CD14-positive monocyte (primary cell): ENCODE data around the gene CDK5. TPM values are rescaled to one million over a fixed set of nuclear protein-coding genes. Genes with fewer than 3 reads are reported as not detected.

Experiments used
- DNase-seq, 3 donors: peaks; one replicate each; pipeline ENCODE4 v3.0.0-alpha.2; 2011 to 2022
- H2AFZ ChIP-seq: 2 replicates; pipeline ENCODE4 v1.6.0; 2012; ENCODE audit warnings: mild to moderate bottlenecking, low read depth, low read length, inconsistent platforms; ENCODE audit not compliant: insufficient read depth, poor library complexity, severe bottlenecking
- H3K27ac ChIP-seq, 2 donors: 1 replicate in 1 of 2; 2 replicates in 1 of 2; pipeline ENCODE4 v1.5.1; 2012 to 2013; ENCODE audit warnings: low read length in 2 of 2, control low read depth in 1 of 2, inconsistent platforms in 1 of 2, low read depth in 1 of 2, mild to moderate bottlenecking in 1 of 2
- H3K27me3 ChIP-seq, 2 donors: one replicate each; pipeline versions ENCODE4 v1.6.0 to v1.6.1; 2011 to 2013; ENCODE audit warnings: low read length in 2 of 2; ENCODE audit not compliant: control insufficient read depth in 2 of 2, insufficient read depth in 2 of 2
- H3K36me3 ChIP-seq, 2 donors: replicated peaks in 1 of 2; 1 replicate in 1 of 2; 2 replicates in 1 of 2; pipeline versions ENCODE4 v1.5.1 to v1.6.1; 2012 to 2013; ENCODE audit warnings: low read length in 2 of 2, control low read depth in 1 of 2, inconsistent platforms in 1 of 2, mild to moderate bottlenecking in 1 of 2; ENCODE audit not compliant: insufficient read depth in 2 of 2, control insufficient read depth in 1 of 2
- H3K4me1 ChIP-seq, 2 donors: 1 replicate in 1 of 2; 2 replicates in 1 of 2; pipeline versions ENCODE4 v1.5.1 to v1.6.1; 2012 to 2013; ENCODE audit warnings: low read length in 2 of 2, control low read depth in 1 of 2, inconsistent platforms in 1 of 2, mild to moderate bottlenecking in 1 of 2, moderate library complexity in 1 of 2; ENCODE audit not compliant: insufficient read depth in 2 of 2, control insufficient read depth in 1 of 2
- H3K4me2 ChIP-seq: replicated peaks from 2 replicates; pipeline ENCODE3; 2012; ENCODE audit warnings: low read length, moderate library complexity, mild to moderate bottlenecking; ENCODE audit not compliant: poor library complexity, severe bottlenecking; ENCODE audit errors: extremely low read depth
- H3K4me3 ChIP-seq, 3 experiments: fragments of 200-600 bp in 1 of 3; sonication (generic) in 1 of 3; replicated peaks in 1 of 3; 1 replicate in 2 of 3; 2 replicates in 1 of 3; pipeline ENCODE4 v1.5.1; 2011 to 2013; ENCODE audit warnings: low read length in 3 of 3, mild to moderate bottlenecking in 3 of 3, control low read depth in 2 of 3, low read depth in 2 of 3, inconsistent platforms in 1 of 3, moderate library complexity in 1 of 3
- H3K79me2 ChIP-seq: 2 replicates; pipeline ENCODE4 v1.6.0; 2012; ENCODE audit warnings: mild to moderate bottlenecking, control low read depth, inconsistent platforms, low read length, moderate library complexity; ENCODE audit not compliant: insufficient read depth
- H3K9ac ChIP-seq: 2 replicates; pipeline ENCODE4 v1.6.0; 2017; ENCODE audit warnings: low read length, mild to moderate bottlenecking; ENCODE audit not compliant: insufficient read depth, poor library complexity, severe bottlenecking
- H3K9me3 ChIP-seq, 2 donors: replicated peaks in 1 of 2; 1 replicate in 1 of 2; 2 replicates in 1 of 2; pipeline versions ENCODE4 v1.5.1 to v1.6.1; 2012 to 2013; ENCODE audit warnings: low read length in 2 of 2, control low read depth in 1 of 2; ENCODE audit not compliant: control insufficient read depth in 1 of 2, insufficient read depth in 1 of 2
- H4K20me1 ChIP-seq: 2 replicates; pipeline ENCODE4 v1.6.0; 2012; ENCODE audit warnings: mild to moderate bottlenecking, low read length, control low read depth, moderate library complexity; ENCODE audit not compliant: insufficient read depth
- H3K27ac Mint-ChIP-seq, 7 donors: one replicate each; pipeline ENCODE4 v1.8.0; 2020; ENCODE audit warnings: mild to moderate bottlenecking in 7 of 7, mixed read lengths in 7 of 7, moderate library complexity in 6 of 7, inconsistent platforms in 2 of 7
- H3K27me3 Mint-ChIP-seq, 3 donors: one replicate each; pipeline ENCODE4 v1.8.0; 2021 to 2022; ENCODE audit warnings: low read depth in 3 of 3, mild to moderate bottlenecking in 3 of 3, mixed read lengths in 3 of 3, moderate library complexity in 3 of 3, inconsistent platforms in 1 of 3
- H3K36me3 Mint-ChIP-seq, 2 donors: one replicate each; pipeline ENCODE4 v1.8.0; 2020; ENCODE audit warnings: mixed read lengths in 2 of 2, inconsistent platforms in 1 of 2, mild to moderate bottlenecking in 1 of 2
- H3K4me1 Mint-ChIP-seq: one replicate; pipeline ENCODE4 v1.8.0; 2020; ENCODE audit warnings: mild to moderate bottlenecking, mixed read lengths
- H3K4me3 Mint-ChIP-seq, 2 donors: one replicate each; pipeline ENCODE4 v1.8.0; 2020; ENCODE audit warnings: mild to moderate bottlenecking in 2 of 2, mixed read lengths in 2 of 2, moderate library complexity in 1 of 2
- H3K9me3 Mint-ChIP-seq, 7 donors: one replicate each; pipeline ENCODE4 v1.8.0; 2020 to 2022; ENCODE audit warnings: mixed read lengths in 7 of 7, mild to moderate bottlenecking in 6 of 7, moderate library complexity in 6 of 7, inconsistent platforms in 2 of 7
- CTCF ChIP-seq: fragments of 200-600 bp; IDR thresholded peaks from one replicate; pipeline ENCODE4 v1.8.0; 2022; ENCODE audit warnings: antibody characterized with exemption, mild to moderate bottlenecking
- WGBS: methylation state at CpG from one replicate; pipeline ENCODE4 v1.1.5; 2013; ENCODE audit warnings: missing lambda C conversion rate; ENCODE audit not compliant: insufficient coverage; 5-methylcytosine and 5-hydroxymethylcytosine counted together
- intact Hi-C, 2 donors: fragments of 100-400 bp; cut with micrococcal nuclease; formaldehyde crosslinking; loops; one replicate each; pipeline versions ENCODE4 v1.15.0 to v1.15.1; 2023
- polyA minus RNA-seq: library from RNA; depleted of rRNA, polyadenylated mRNA; stranded (reverse); fragments of >200 nt; gene quantifications from 2 replicates; pipeline ENCODE4 v1.2.3, GENCODE V29; 2012
- polyA plus RNA-seq, 3 donors: library from polyadenylated mRNA; depleted of rRNA in 1 of 3; unstranded in 2 of 3; stranded (reverse) in 1 of 3; fragments of 300-500 nt in 2 of 3; fragments of >200 nt in 1 of 3; fragmentation: Illumina TruSeq in 2 of 3; gene quantifications; 1 replicate in 2 of 3; 2 replicates in 1 of 3; pipeline ENCODE4 v1.2.3, GENCODE V29; 2012 to 2021
- total RNA-seq, 12 experiments: library from RNA in 1 of 12; stranded (reverse) in 1 of 12; fragments of 120-200 nt in 1 of 12; gene quantifications; one replicate each; pipeline ENCODE4 v1.2.4 and lab custom pipeline; 2013 to 2026; ENCODE audit warnings: mixed read lengths in 6 of 12, inconsistent platforms in 1 of 12

The CDK5 gene
- total RNA-seq (2013), result 19.1 TPM
- polyA plus RNA-seq, result 10 to 100 TPM; 14.9 to 31.2 (median 24.9) TPM
- 7.9 and 16.1 TPM in 2 replicates for polyA minus RNA-seq
- total RNA-seq (lab: John Stamatoyannopoulos, UW), result 1.2 to 8.6 (median 7.7) reads per million in 11 experiments

- no peaks in the 10 kb centered on the region for H3K9me3 ChIP-seq
- peaks cover 30% of the 10 kb centered on the region for H4K20me1 ChIP-seq
- TF ChIP-seq CTCF, result no peak
- H3K27ac Mint-ChIP-seq, result peak within 1 kb of the TSS; percentile 86 to 93 (median 89)
- no peaks in the 10 kb centered on the region for H3K27me3 ChIP-seq
- peak within 1 kb of the TSS; percentile 59 for H3K9ac ChIP-seq
- peaks cover 47% of the 10 kb centered on the region for H3K4me1 Mint-ChIP-seq
- peak within 1 kb of the TSS; percentile 93 to 98 for H3K4me3 Mint-ChIP-seq
- H3K4me1 ChIP-seq, result peaks cover 47 to 56% of the 10 kb centered on the region in 2 donors
- intact Hi-C loops, result no loop called here
- peak within 1 kb of the TSS; percentile 82 to 89 for H3K27ac ChIP-seq
- peak within 1 kb of the TSS; percentile 66 to 97 (median 94) for H3K4me3 ChIP-seq
- peaks cover 38% of the 10 kb centered on the region for H3K79me2 ChIP-seq
- 0% methylated on average over 30 of the region's 30 CpGs for WGBS
- H3K9me3 Mint-ChIP-seq, result no peaks in the 10 kb centered on the region
- peak within 1 kb of the TSS; percentile 98 for H3K4me2 ChIP-seq
- H3K27me3 Mint-ChIP-seq, result peaks cover 0 to 2% (median 1%) of the 10 kb centered on the region in 3 donors
- H3K36me3 ChIP-seq, result peaks cover 2 to 11% of the 10 kb centered on the region in 2 donors
- H3K36me3 Mint-ChIP-seq, result peaks cover 18 to 21% of the 10 kb centered on the region in 2 donors
- peak within 1 kb of the TSS; percentile 87 for H2AFZ ChIP-seq
- DNase-seq, result peak; percentile 15 to 44 (median 24)
Measured at GRCh38 chr7:151057506-151057988, at the start of gene CDK5. CDK5 (minus strand) TSS chr7:151057897; CDS start chr7:151057848, 49 bp downstream.

- H4K20me1 ChIP-seq, result peaks cover 100% of the 10 kb centered on the region
- peaks cover 24% of the 10 kb centered on the region for H3K79me2 ChIP-seq
Measured at GRCh38 chr7:151104411-151105235, 46.9 kb upstream of the CDK5 start.

More at GRCh38 chr7:151104411-151105235, 46.9 kb upstream of the CDK5 start:
- no peak for TF ChIP-seq CTCF
- Histone ChIP-seq H3K27me3 (no peaks in the 10 kb centered on the region), H3K4me2 (no peak overlapping the region), H3K4me1 (no peaks in the 10 kb centered on the region), H3K9me3 (no peaks in the 10 kb centered on the region), H2AFZ (no peak overlapping the region), H3K27ac (no peak overlapping the region), H3K4me3 (no peak overlapping the region), H3K36me3 (peaks cover 0 to 4% of the 10 kb centered on the region in 2 donors), H3K9ac (no peak overlapping the region)
- Mint-ChIP-seq H3K4me3 (no peak overlapping the region), H3K27me3 (no peaks in the 10 kb centered on the region), H3K9me3 (peaks cover 0 to 1% (median 0%) of the 10 kb centered on the region in 7 donors), H3K27ac (peak overlapping the region in 2 of 7 donors; percentile 1 to 5), H3K4me1 (peaks cover 9% of the 10 kb centered on the region), H3K36me3 (peaks cover 11 to 18% of the 10 kb centered on the region in 2 donors)
- no peak for DNase-seq
- intact Hi-C loops, result no loop called here
- WGBS, result 56% methylated on average over 18 of the region's 23 CpGs
